Right atrium auricular region (tissue), 2 donors: ENCODE measurements around the gene PIK3R6. TPM values are rescaled to one million over a fixed set of nuclear protein-coding genes. Genes with fewer than 3 reads are reported as not detected.

Experiments
- DNase-seq: peaks from one replicate; pipeline ENCODE4 v3.0.0-alpha.2; 2019; ENCODE audit warnings: low spot score
- H3K27ac ChIP-seq, 2 donors: fragments of 200-600 bp; sonication (generic); 1 replicate in 1 of 2; 2 replicates in 1 of 2; pipeline ENCODE4 v1.5.1; 2016 to 2019
- H3K27me3 ChIP-seq, 2 donors: fragments of 200-600 bp; sonication (generic); one replicate each; pipeline versions ENCODE4 v1.5.1 to v1.6.0; 2017 to 2019
- H3K36me3 ChIP-seq: fragments of 200-600 bp; sonication (generic); one replicate; pipeline ENCODE4 v1.5.1; 2016
- H3K4me1 ChIP-seq, 2 donors: fragments of 200-600 bp; sonication (generic); one replicate each; pipeline versions ENCODE4 v1.5.1 to v1.6.0; 2017 to 2019
- H3K4me3 ChIP-seq, 2 donors: fragments of 200-600 bp; sonication (generic); 1 replicate in 1 of 2; 2 replicates in 1 of 2; pipeline ENCODE4 v1.5.1; 2017 to 2019; ENCODE audit warnings: mild to moderate bottlenecking in 1 of 2, moderate library complexity in 1 of 2
- H3K9me3 ChIP-seq, 2 donors: fragments of 200-600 bp; sonication (generic); one replicate each; pipeline ENCODE4 v1.5.1; 2019
- CTCF ChIP-seq, 2 donors: fragments of 200-600 bp; sonication (generic); IDR thresholded peaks; one replicate each; pipeline ENCODE4 v1.5.1; 2019; ENCODE audit warnings: antibody characterized with exemption in 2 of 2
- total RNA-seq, 2 donors: library from RNA; depleted of rRNA; stranded (reverse); fragments of >200 nt; gene quantifications; one replicate each; pipeline ENCODE4 v1.1.0, GENCODE V29; 2016

PIK3R6 gene
- total RNA-seq, 2 donors from 2014 or later = 0.51 TPM; not detected in 1

GRCh38 chr17:8904201-8904600, 36.7 kb upstream of the PIK3R6 start:
- Histone ChIP-seq H3K4me1 (no peaks in the 10 kb centered on the region), H3K27ac (no peak overlapping the region), H3K36me3 (no peaks in the 10 kb centered on the region), H3K27me3 (no peaks in the 10 kb centered on the region), H3K9me3 (no peaks in the 10 kb centered on the region), H3K4me3 (no peak overlapping the region)
- peak; percentile 26 for DNase-seq
- no peak for TF ChIP-seq CTCF (IDR thresholded peaks at IDR 0.05)

GRCh38 chr17:8900626-8901585, 33.4 kb upstream of the PIK3R6 start:
- Histone ChIP-seq H3K27ac (no peak overlapping the region), H3K9me3 (no peaks in the 10 kb centered on the region), H3K4me1 (no peaks in the 10 kb centered on the region), H3K36me3 (no peaks in the 10 kb centered on the region), H3K27me3 (no peaks in the 10 kb centered on the region), H3K4me3 (no peak overlapping the region)
- no peak for DNase-seq
- no peak for TF ChIP-seq CTCF (IDR thresholded peaks at IDR 0.05)

- H3K9me3 ChIP-seq = no peaks in the 10 kb centered on the region
- H3K4me3 ChIP-seq = no peak overlapping the region
- no peaks in the 10 kb centered on the region for H3K4me1 ChIP-seq
- no peak overlapping the region for H3K27ac ChIP-seq
- DNase-seq = peak; percentile 21
- H3K36me3 ChIP-seq = no peaks in the 10 kb centered on the region
- TF ChIP-seq CTCF (IDR thresholded peaks at IDR 0.05) = no peak
- no peaks in the 10 kb centered on the region for H3K27me3 ChIP-seq
Measured at GRCh38 chr17:8900207-8900606, 32.7 kb upstream of the PIK3R6 start.

- no peak for DNase-seq
- H3K9me3 ChIP-seq = no peaks in the 10 kb centered on the region
- no peak overlapping the region for H3K4me3 ChIP-seq
- H3K36me3 ChIP-seq = no peaks in the 10 kb centered on the region
- H3K4me1 ChIP-seq = peaks cover 0 to 6% of the 10 kb centered on the region in 2 donors
- H3K27ac ChIP-seq = no peak overlapping the region
- H3K27me3 ChIP-seq = no peaks in the 10 kb centered on the region
- TF ChIP-seq CTCF (IDR thresholded peaks at IDR 0.05) = no peak
Measured at GRCh38 chr17:8898636-8899035, 31.2 kb upstream of the PIK3R6 start.

GRCh38 chr17:8898126-8898525, 30.7 kb upstream of the PIK3R6 start:
- H3K27ac ChIP-seq = no peak overlapping the region
- no peaks in the 10 kb centered on the region for H3K27me3 ChIP-seq
- no peaks in the 10 kb centered on the region for H3K9me3 ChIP-seq
- H3K36me3 ChIP-seq = no peaks in the 10 kb centered on the region
- no peak for DNase-seq
- no peak overlapping the region for H3K4me3 ChIP-seq
- TF ChIP-seq CTCF (IDR thresholded peaks at IDR 0.05) = no peak
- peaks cover 0 to 6% of the 10 kb centered on the region in 2 donors for H3K4me1 ChIP-seq
